AG08396 (cell line): ENCODE measurements around the gene AK5.

ENCODE experiments used
- DNase-seq: peaks from one replicate; pipeline ENCODE4 v3.0.0; 2012; ENCODE audit warnings: low spot score, mixed read lengths

Gene AK5

GRCh38 chr1:77590651-77591050 lies 308.8 kb downstream of the AK5 start:
- no peak for DNase-seq

DNA sequence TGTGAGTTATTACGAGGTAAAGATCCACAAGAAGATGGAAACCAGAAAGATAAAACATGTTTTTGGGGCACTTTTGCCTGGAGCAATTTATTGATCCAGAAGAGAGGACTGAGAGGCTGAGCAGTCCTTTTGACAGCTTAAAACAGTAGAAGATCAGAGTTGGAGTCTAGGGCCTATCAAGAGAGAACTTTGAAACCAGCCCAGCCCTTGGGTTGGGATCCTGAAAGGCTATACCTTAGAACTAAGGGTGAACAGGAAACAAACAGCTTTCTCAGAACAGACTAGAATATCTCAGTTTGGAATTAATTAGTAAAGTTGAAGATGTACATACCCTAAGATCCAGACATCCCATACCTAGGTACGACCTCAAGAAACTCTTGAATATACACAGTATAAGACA lies 311.1 kb downstream of the AK5 start:
- no peak for DNase-seq

DNA sequence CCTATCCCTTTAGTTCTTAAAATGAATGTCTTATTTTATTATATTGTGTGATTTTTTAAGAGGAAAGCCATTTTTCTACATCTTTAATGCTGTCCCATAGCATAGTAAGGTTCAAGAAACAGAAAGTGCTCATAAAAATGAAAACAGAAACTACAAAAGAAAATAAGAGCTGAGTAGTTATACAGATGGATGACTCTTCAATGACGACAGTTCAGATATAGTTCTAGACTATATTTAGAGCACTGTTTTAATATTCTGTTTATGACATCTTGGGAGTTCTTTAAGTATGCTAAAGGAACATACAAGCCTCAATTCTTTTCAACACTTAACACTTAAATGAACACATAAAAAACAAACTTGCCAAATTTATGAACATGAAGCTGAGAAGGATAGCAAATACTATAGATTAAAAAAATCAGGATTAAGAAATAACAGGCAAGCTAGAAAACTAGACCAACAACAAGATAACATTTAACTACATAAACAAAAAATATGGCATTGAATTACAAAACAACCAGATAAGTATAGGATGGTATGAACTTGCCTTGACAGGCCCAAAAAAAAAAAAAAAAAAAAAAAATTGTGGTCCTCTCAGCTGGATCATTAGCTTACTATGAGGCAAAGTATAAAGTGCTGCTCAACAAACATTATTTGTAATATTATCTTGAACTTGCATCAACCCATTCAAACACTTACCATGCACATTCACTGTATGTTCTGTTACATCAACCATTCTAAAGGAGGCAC lies 312.7 kb downstream of the AK5 start:
- DNase-seq = no peak

DNA sequence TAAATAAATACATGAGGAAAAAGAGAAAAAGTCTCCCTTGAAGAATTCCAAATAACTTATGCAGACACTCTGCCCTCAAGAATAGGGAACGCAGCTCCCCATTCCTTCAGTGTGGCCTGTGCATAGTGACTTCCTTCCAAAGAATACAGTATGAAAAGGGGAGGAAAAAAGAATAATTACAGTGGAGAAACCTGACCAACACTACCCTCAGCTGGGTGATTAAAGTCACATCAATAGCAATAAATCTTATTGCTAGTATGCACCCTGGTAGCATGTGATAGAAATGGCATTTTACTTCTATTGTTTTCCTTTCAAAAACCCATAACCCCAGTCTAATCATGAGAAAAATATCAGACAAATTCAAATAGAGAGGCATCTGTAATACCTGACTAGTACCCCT lies 315.5 kb downstream of the AK5 start:
- no peak for DNase-seq

DNA sequence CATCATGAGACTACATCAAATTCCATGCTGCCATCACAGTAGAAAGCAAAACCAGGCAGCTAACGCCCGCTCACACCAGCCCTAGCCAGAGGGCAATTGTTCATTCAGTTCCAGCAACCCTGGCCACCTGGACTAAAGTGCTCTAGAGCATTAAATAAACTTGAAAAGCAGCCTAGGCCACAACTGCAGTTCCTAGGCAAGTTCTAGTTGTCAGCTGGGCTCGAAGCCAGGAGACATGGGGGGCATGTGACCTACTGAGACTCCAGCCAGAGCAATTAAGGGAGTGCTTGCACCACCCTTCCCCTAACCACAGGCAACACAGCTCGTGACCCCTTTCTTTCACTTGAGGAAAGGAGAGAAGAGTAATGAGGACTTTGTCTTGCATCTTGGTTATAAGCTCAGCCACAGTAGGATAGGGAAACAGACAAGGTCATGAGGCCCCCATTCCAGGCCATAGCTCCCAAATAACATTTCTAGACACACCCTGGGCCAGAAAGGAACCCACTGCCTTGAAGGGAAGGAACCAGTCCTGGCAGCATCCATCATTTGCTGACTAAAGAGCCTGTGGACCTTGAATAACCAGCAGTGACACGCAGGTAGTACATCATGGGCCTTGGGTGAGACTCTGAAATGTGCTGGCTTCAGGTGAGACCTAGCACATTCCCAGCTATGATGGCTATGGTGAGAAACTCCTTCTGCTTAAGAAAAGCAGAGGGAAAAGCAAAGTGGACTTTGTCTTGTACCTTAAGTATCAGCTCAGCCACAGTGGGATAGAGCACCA lies 323.6 kb downstream of the AK5 start:
- DNase-seq = no peak

- no peak for DNase-seq
Measured at GRCh38 chr1:77608893-77609292, 327.1 kb downstream of the AK5 start.
